Prostate gland (tissue), 2 donors: ENCODE results near the gene GUCY1A1. TPM values are rescaled to one million over a fixed set of nuclear protein-coding genes. Genes with fewer than 3 reads are reported as not detected.

ENCODE experiments used
- DNase-seq: peaks from one replicate; pipeline ENCODE4 v3.0.0-alpha.2; 2019; ENCODE audit warnings: low spot score
- H3K27ac ChIP-seq, 2 donors: fragments of 200-600 bp; sonication (generic); 2 replicates each; pipeline ENCODE4 v1.5.1; 2017 to 2019
- H3K27me3 ChIP-seq: fragments of 200-600 bp; sonication (generic); replicated peaks from 2 replicates; pipeline ENCODE4 v1.5.1; 2019; ENCODE audit not compliant: insufficient read depth
- H3K36me3 ChIP-seq, 2 donors: fragments of 200-600 bp; sonication (generic); 1 replicate in 1 of 2; 2 replicates in 1 of 2; pipeline versions ENCODE4 v1.5.1 to v1.8.1; 2017 to 2019
- H3K4me1 ChIP-seq: fragments of 200-600 bp; sonication (generic); replicated peaks from 2 replicates; pipeline ENCODE4 v1.5.1; 2019
- H3K4me3 ChIP-seq, 2 donors: fragments of 200-600 bp; sonication (generic); 2 replicates each; pipeline ENCODE4 v1.5.1; 2017 to 2019
- H3K9me3 ChIP-seq: fragments of 200-600 bp; sonication (generic); 2 replicates; pipeline ENCODE4 v1.5.1; 2017
- CTCF ChIP-seq, 4 experiments: fragments of 200-600 bp in 2 of 4; fragments of 450-650 bp in 2 of 4; sonication (generic) in 2 of 4; IDR thresholded peaks; 1 replicate in 3 of 4; 2 replicates in 1 of 4; pipeline ENCODE4 v1.5.1; 2016 to 2019; ENCODE audit warnings: antibody characterized with exemption in 4 of 4, mild to moderate bottlenecking in 2 of 4, moderate library complexity in 2 of 4
- POLR2A ChIP-seq: fragments of 450-650 bp; IDR thresholded peaks from one replicate; pipeline ENCODE4 v1.6.1; 2016; ENCODE audit warnings: antibody characterized with exemption, mild to moderate bottlenecking
- POLR2AphosphoS5 ChIP-seq: sonication (generic); formaldehyde crosslinking; IDR thresholded peaks from one replicate; pipeline ENCODE4 v1.6.1; 2017; ENCODE audit warnings: antibody characterized with exemption
- whole genome bisulfite sequencing: methylation state at CpG from one replicate; pipeline ENCODE4 v1.1.5; 2018; 5-methylcytosine and 5-hydroxymethylcytosine counted together
- intact Hi-C: fragments of 100-400 bp; cut with DNase I; formaldehyde crosslinking; loops from one replicate; pipeline ENCODE4 v1.14.2; 2022
- total RNA-seq, 2 donors: library from RNA; depleted of rRNA; stranded (reverse); fragments of >200 nt; gene quantifications; one replicate each; pipeline ENCODE4 v1.1.0, GENCODE V29; 2016

GUCY1A1 gene
- total RNA-seq, 2 donors from 2014 or later, result 49.8 to 103 TPM

GRCh38 chr4:155762334-155762733, 95.7 kb downstream of the GUCY1A1 start:
- H3K9me3 ChIP-seq, result no peaks in the 10 kb centered on the region
- no peaks in the 10 kb centered on the region for H3K36me3 ChIP-seq
- H3K27me3 ChIP-seq, result no peaks in the 10 kb centered on the region
- H3K4me1 ChIP-seq, result no peaks in the 10 kb centered on the region
- intact Hi-C loops, result loop anchor here (5.0 kb wide), 1 partner anchor 90 kb away; no protein-coding TSS in a partner anchor
- TF ChIP-seq CTCF (IDR thresholded peaks at IDR 0.05) (no peak), POLR2AphosphoS5 (no peak)
- DNase-seq, result no peak
- no peak overlapping the region for H3K4me3 ChIP-seq
- H3K27ac ChIP-seq, result no peak overlapping the region

GRCh38 chr4:155763551-155763950, 96.9 kb downstream of the GUCY1A1 start:
- WGBS, result 89% methylated on average over 2 of the region's 2 CpGs
- no peak for DNase-seq

GRCh38 chr4:155765149-155765548, 98.5 kb downstream of the GUCY1A1 start:
- Histone ChIP-seq H3K4me3 (no peak overlapping the region), H3K4me1 (no peaks in the 10 kb centered on the region), H3K36me3 (no peaks in the 10 kb centered on the region), H3K27me3 (no peaks in the 10 kb centered on the region), H3K27ac (no peak overlapping the region), H3K9me3 (no peaks in the 10 kb centered on the region)
- no peak for DNase-seq
- no peak for TF ChIP-seq POLR2A
- no peak for TF ChIP-seq POLR2AphosphoS5
- no peak for TF ChIP-seq CTCF (IDR thresholded peaks at IDR 0.05)
- 78% methylated on average over 3 of the region's 3 CpGs for WGBS
- intact Hi-C loops, result no loop called here

More at GRCh38 chr4:155763551-155763950, 96.9 kb downstream of the GUCY1A1 start:
- Histone ChIP-seq H3K27me3 (no peaks in the 10 kb centered on the region), H3K4me3 (no peak overlapping the region), H3K27ac (no peak overlapping the region), H3K9me3 (no peaks in the 10 kb centered on the region), H3K4me1 (no peaks in the 10 kb centered on the region), H3K36me3 (no peaks in the 10 kb centered on the region)
- TF ChIP-seq POLR2AphosphoS5 (no peak), POLR2A (no peak), CTCF (IDR thresholded peaks at IDR 0.05) (no peak)
- intact Hi-C loops, result loop anchor here (5.0 kb wide), 1 partner anchor 91 kb away; no protein-coding TSS in a partner anchor

GRCh38 chr4:155766622-155767021, 100.0 kb downstream of the GUCY1A1 start:
- no peaks in the 10 kb centered on the region for H3K27me3 ChIP-seq
- H3K9me3 ChIP-seq, result no peaks in the 10 kb centered on the region

More at GRCh38 chr4:155766622-155767021, 100.0 kb downstream of the GUCY1A1 start:
- Histone ChIP-seq H3K36me3 (no peaks in the 10 kb centered on the region), H3K4me1 (no peaks in the 10 kb centered on the region), H3K27ac (no peak overlapping the region), H3K4me3 (no peak overlapping the region)
- no peak for DNase-seq
- WGBS, result 89% methylated on average over 2 of the region's 2 CpGs
- intact Hi-C loops, result no loop called here
- no peak for TF ChIP-seq POLR2AphosphoS5
- no peak for TF ChIP-seq CTCF (IDR thresholded peaks at IDR 0.05)
- no peak for TF ChIP-seq POLR2A
